HL-60/S4 treated with retinoic acid at 250 ng/mL for 4 days and 3 days (cell line): Measurements from ENCODE around the gene ADAM12.
"Not testable (repeated sequence)": the region's sequence is repeated elsewhere in the genome, so short reads cannot be mapped to it uniquely, and the experiment has no call there.

Experiments used
- in situ Hi-C: fragments of 300-500 bp; cut with MboI; formaldehyde crosslinking; loops from 2 replicates; pipeline ENCODE4 v1.7.0; 2022; ENCODE audit warnings: low sequenced_read_pairs

The ADAM12 gene

GRCh38 chr10:126191192-126191591, 197.1 kb downstream of the ADAM12 start:
- in situ Hi-C loops = no loop called here

- in situ Hi-C loops = no loop called here
Observed at GRCh38 chr10:126188679-126189200, 199.5 kb downstream of the ADAM12 start.

GRCh38 chr10:126187399-126187798, 200.9 kb downstream of the ADAM12 start:
- in situ Hi-C loops = no loop called here

GRCh38 chr10:126186766-126187165, 201.5 kb downstream of the ADAM12 start:
- in situ Hi-C loops = no loop called here

GRCh38 chr10:126185676-126186447, 202.4 kb downstream of the ADAM12 start:
- in situ Hi-C loops = no loop called here

GRCh38 chr10:126181626-126182025, 206.7 kb downstream of the ADAM12 start:
- in situ Hi-C loops = no loop called here

- in situ Hi-C loops = no loop called here
Observed at GRCh38 chr10:126179637-126180036, 208.6 kb downstream of the ADAM12 start.

GRCh38 chr10:126177417-126178030, 210.8 kb downstream of the ADAM12 start:
- in situ Hi-C loops = no loop called here

GRCh38 chr10:126175641-126176262, 212.5 kb downstream of the ADAM12 start:
- in situ Hi-C loops = no loop called here

- in situ Hi-C loops = not testable (repeated sequence)
Observed at GRCh38 chr10:126172755-126173154, 215.5 kb downstream of the ADAM12 start.

- in situ Hi-C loops = no loop called here
Observed at GRCh38 chr10:126171555-126171954, 216.7 kb downstream of the ADAM12 start.

GRCh38 chr10:126170776-126171175, 217.5 kb downstream of the ADAM12 start:
- in situ Hi-C loops = no loop called here

- in situ Hi-C loops = no loop called here
Observed at GRCh38 chr10:126170371-126170770, 217.9 kb downstream of the ADAM12 start.

- in situ Hi-C loops = no loop called here
Observed at GRCh38 chr10:126169899-126170298, 218.4 kb downstream of the ADAM12 start.

GRCh38 chr10:126166797-126167196, 221.5 kb downstream of the ADAM12 start:
- in situ Hi-C loops = no loop called here

GRCh38 chr10:126165874-126166273, 222.4 kb downstream of the ADAM12 start:
- in situ Hi-C loops = no loop called here

- in situ Hi-C loops = no loop called here
Observed at GRCh38 chr10:126163506-126163905, 224.8 kb downstream of the ADAM12 start.

GRCh38 chr10:126161691-126162090, 226.6 kb downstream of the ADAM12 start:
- in situ Hi-C loops = no loop called here

- in situ Hi-C loops = no loop called here
Observed at GRCh38 chr10:126160971-126161630, 227.2 kb downstream of the ADAM12 start.

GRCh38 chr10:126160571-126160970, 227.7 kb downstream of the ADAM12 start:
- in situ Hi-C loops = no loop called here
